MG63 (cell line): ENCODE data around the gene IKZF3. TPM values are rescaled to one million over a fixed set of nuclear protein-coding genes. Genes with fewer than 3 reads are reported as not detected.

Source experiments
- DNase-seq: peaks from one replicate; pipeline ENCODE4 v3.0.0-alpha.2; 2020
- H3K27me3 ChIP-seq: fragments of 250-450 bp; sonication (Bioruptor Pico); 2 replicates; pipeline ENCODE4 v1.5.1; 2020; ENCODE audit warnings: mild to moderate bottlenecking, moderate library complexity
- H3K36me3 ChIP-seq: fragments of 250-450 bp; sonication (Bioruptor Pico); 2 replicates; pipeline ENCODE4 v1.5.1; 2020; ENCODE audit warnings: mild to moderate bottlenecking, moderate library complexity
- H3K4me3 ChIP-seq: fragments of 250-450 bp; sonication (Bioruptor Pico); 2 replicates; pipeline ENCODE4 v1.5.1; 2020; ENCODE audit warnings: mild to moderate bottlenecking, moderate library complexity
- H3K9me3 ChIP-seq: fragments of 250-450 bp; sonication (Bioruptor Pico); 2 replicates; pipeline ENCODE4 v1.5.1; 2020; ENCODE audit warnings: mild to moderate bottlenecking, moderate library complexity
- total RNA-seq: library from RNA; depleted of rRNA; stranded (reverse); fragments of >200 nt; shearing (Covaris generic); gene quantifications from 2 replicates; pipeline ENCODE4 v1.2.3, GENCODE V29; 2014; ENCODE audit warnings: low replicate concordance

Gene IKZF3
- total RNA-seq, 1 experiment from 2014 or later: not detected

DNA sequence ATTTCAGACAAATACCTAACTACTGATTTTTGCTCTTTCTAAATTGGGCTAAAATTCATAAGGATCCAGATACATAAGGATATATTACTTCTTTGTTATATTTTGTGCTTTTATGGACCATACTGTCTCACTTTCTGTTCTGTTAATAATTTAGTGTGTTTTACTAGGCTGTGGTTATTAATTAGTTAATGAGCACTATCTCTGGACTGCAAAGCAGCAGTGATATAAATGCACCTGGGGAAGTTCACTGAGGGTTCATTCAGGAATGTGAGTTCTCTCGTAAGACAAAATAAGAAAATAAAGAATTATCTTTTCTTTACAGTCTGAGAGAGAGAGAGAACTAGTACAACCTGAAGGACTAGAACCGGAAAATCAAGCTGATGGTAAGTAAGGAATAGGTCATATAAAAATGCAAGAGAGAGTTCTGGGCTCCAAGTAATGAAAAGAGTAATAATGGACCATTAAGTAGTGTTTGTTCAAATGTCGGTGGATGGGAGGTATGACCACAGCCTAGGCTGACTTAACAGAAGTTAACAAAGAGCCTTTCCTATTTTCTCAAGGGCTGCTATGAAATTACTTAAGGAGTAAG lies 55.6 kb downstream of the IKZF3 start:
- H3K27me3 ChIP-seq: peaks cover 14% of the 10 kb centered on the region
- no peaks in the 10 kb centered on the region for H3K9me3 ChIP-seq
- DNase-seq: no peak

DNA sequence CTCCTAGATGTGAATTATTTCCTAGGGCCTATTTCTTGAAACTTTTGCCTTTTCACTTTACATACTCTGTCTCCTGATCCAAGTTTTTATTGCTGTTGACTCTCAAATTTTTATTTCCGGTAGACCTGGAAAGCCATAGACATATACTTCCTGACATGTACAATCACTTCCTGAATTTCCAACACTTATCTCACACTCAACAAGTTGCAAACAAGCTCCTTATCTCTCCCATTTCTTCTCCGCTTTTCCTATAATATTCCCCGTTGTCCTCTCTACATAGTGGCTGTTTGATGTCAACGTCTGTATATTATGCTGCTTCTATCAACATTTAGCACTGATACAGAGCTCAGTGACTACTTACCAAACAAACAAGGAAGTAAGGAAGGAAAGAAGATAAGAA lies 59.3 kb downstream of the IKZF3 start:
- Histone ChIP-seq H3K36me3 (no peaks in the 10 kb centered on the region), H3K4me3 (no peak overlapping the region), H3K27me3 (peaks cover 14% of the 10 kb centered on the region; the same call in 1 of the 2 replicates), H3K9me3 (no peaks in the 10 kb centered on the region)
- DNase-seq: no peak

More for the DNA sequence above, 55.6 kb downstream of the IKZF3 start:
- no peak overlapping the region for H3K4me3 ChIP-seq
- H3K36me3 ChIP-seq: no peaks in the 10 kb centered on the region

- no peaks in the 10 kb centered on the region for H3K36me3 ChIP-seq
- peaks cover 20% of the 10 kb centered on the region; the same call in 1 of the 2 replicates for H3K27me3 ChIP-seq
- H3K4me3 ChIP-seq: no peak overlapping the region
- no peaks in the 10 kb centered on the region for H3K9me3 ChIP-seq
- DNase-seq: no peak
These were observed 63.1 kb downstream of the IKZF3 start for GRCh38 chr17:39801055-39801454.

DNA sequence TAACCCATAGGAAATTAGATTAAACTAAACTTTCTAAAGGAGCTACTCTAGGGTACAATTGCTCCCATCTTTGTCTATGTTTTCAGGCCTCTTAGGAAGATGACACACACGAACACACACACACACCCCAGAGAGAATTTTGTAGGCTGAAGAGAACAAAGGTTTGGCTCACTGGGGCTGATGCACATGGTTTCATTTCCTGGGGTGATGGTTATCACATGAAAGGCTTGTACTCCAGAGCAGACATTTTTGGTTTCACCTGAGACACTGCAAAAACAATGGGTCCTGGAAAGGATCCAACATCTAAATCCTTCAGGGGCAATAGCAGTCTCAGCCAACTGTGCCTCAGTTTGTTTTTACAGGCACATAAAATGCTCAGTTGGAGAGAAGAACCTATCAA lies 63.6 kb downstream of the IKZF3 start:
- H3K27me3 ChIP-seq: peaks cover 20% of the 10 kb centered on the region; the same call in 1 of the 2 replicates
- H3K9me3 ChIP-seq: no peaks in the 10 kb centered on the region
- no peaks in the 10 kb centered on the region for H3K36me3 ChIP-seq
- no peak for DNase-seq
- no peak overlapping the region for H3K4me3 ChIP-seq

DNA sequence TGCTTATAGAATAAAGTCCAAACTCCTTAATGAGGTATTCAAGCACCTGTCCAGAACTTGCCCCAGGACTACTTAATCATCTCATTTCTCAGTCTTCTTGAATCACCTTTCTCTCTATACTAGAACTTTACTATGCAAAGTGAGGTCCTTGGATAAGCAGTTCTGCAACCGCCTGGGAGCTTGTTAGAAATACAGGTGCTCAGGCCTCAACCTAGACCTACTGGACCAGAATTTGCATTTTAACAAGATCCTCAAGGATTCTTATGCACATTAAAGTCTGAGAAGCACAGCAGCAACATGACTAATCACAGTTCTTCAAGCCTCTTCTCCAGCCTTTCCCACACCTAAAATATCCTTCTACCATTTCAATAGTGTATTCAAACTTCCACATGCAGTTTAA lies 64.7 kb downstream of the IKZF3 start:
- Histone ChIP-seq H3K27me3 (peaks cover 18% of the 10 kb centered on the region; the same call in 1 of the 2 replicates), H3K4me3 (no peak overlapping the region), H3K9me3 (no peaks in the 10 kb centered on the region), H3K36me3 (no peaks in the 10 kb centered on the region)
- DNase-seq: no peak

GRCh38 chr17:39794249-39794970 lies 69.7 kb downstream of the IKZF3 start:
- peaks cover 20% of the 10 kb centered on the region; the same call in 1 of the 2 replicates for H3K27me3 ChIP-seq
- no peak overlapping the region for H3K4me3 ChIP-seq
- DNase-seq: no peak
- no peaks in the 10 kb centered on the region for H3K36me3 ChIP-seq
- H3K9me3 ChIP-seq: no peaks in the 10 kb centered on the region

GRCh38 chr17:39793301-39793872 lies 70.7 kb downstream of the IKZF3 start:
- Histone ChIP-seq H3K36me3 (no peaks in the 10 kb centered on the region), H3K9me3 (no peaks in the 10 kb centered on the region), H3K4me3 (no peak overlapping the region), H3K27me3 (peaks cover 20% of the 10 kb centered on the region; the same call in 1 of the 2 replicates)
- no peak for DNase-seq

- Histone ChIP-seq H3K36me3 (no peaks in the 10 kb centered on the region), H3K27me3 (peaks cover 14% of the 10 kb centered on the region; the same call in 1 of the 2 replicates), H3K4me3 (no peak overlapping the region), H3K9me3 (no peaks in the 10 kb centered on the region)
- DNase-seq: no peak
These were observed 71.4 kb downstream of the IKZF3 start for GRCh38 chr17:39792526-39793221.

DNA sequence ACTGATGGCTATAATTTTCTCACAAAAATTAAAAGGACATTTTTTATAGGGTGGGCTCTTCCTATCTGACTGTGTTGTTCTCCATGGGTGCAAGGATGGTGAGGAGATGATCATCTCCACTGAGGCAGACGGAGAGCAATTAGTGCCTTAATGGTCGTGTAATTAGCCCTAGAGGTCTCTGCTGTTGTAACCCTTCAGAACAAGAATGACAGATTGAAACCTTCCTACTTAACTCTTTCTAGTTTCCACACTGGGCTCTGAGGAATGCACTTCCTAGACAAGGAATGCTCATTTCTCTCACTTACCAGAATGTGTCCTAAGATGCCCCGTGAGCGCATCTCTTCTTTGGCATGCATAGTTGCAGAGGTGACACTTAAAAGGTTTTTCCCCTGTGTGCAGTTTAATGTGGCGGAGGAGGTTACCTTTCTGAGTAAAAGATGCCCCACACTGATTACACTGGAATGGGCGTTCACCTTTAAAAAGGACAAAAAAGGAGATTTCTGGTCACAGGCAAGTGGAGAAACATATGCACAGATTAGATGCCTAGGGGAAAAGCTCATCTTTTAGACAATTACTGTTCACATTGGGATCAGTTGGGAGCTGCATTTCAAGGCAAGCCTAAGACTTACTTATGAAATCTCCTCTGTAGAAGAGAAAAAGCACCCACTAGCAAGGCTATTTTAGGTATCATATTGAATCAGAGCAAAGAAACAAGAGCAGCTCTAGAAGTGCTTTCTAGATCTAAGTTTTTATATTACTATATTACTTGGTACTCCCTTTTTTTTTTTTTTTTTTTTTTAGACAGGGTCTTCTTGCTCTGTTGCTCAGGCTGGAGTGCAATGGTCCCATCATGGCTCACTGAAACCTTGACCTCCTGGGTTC lies 72.8 kb downstream of the IKZF3 start:
- H3K36me3 ChIP-seq: no peaks in the 10 kb centered on the region
- H3K9me3 ChIP-seq: no peaks in the 10 kb centered on the region
- no peak for DNase-seq
- no peak overlapping the region for H3K4me3 ChIP-seq
- H3K27me3 ChIP-seq: peaks cover 14% of the 10 kb centered on the region; the same call in 1 of the 2 replicates

- DNase-seq: no peak
- H3K4me3 ChIP-seq: no peak overlapping the region
- peaks cover 22% of the 10 kb centered on the region for H3K27me3 ChIP-seq
- no peaks in the 10 kb centered on the region for H3K36me3 ChIP-seq
- H3K9me3 ChIP-seq: no peaks in the 10 kb centered on the region
These were observed 76.2 kb downstream of the IKZF3 start for GRCh38 chr17:39787743-39788484.

DNA sequence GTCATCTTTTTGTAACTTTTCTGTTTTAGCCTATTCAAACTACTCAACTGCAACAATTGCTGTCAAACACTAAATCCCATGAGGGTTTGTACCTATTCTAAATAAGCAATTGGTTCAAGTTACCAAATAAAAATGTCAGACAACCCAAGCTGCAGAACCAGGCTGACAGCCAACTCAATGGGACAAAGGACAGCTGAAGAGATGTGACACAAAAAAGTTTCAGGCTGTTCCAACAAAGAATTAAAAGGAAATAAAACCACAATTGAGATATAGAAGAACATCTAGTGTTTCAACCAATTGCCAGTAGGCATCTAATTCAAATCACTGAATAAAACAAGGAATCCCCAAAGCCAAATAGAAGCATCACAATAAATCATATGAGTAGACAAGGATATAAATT lies 77.1 kb downstream of the IKZF3 start:
- Histone ChIP-seq H3K27me3 (peaks cover 26% of the 10 kb centered on the region), H3K36me3 (no peaks in the 10 kb centered on the region), H3K9me3 (no peaks in the 10 kb centered on the region), H3K4me3 (no peak overlapping the region)
- no peak for DNase-seq

DNA sequence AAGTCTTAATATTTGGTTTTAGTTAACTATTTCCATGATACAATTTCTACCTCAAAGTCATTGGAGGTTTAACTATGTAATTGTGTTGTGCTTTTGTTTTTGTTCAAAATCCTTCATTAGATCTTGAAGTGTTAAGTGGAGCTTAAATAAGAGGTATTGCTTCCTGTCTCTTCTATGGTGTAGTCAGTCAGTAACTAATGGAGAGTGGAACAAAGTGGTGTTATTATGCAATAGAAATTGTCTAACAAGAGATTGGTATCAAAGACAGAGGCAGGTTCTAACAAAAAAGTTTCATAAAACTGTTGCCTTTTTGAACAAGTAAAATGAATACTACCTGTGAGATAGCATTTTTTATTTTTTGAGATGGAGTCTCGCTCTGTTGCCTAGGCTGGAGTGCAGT lies 81.1 kb downstream of the IKZF3 start:
- H3K36me3 ChIP-seq: no peaks in the 10 kb centered on the region
- DNase-seq: no peak
- no peaks in the 10 kb centered on the region for H3K9me3 ChIP-seq
- peaks cover 38% of the 10 kb centered on the region for H3K27me3 ChIP-seq
- no peak overlapping the region for H3K4me3 ChIP-seq

GRCh38 chr17:39782481-39782880 lies 81.6 kb downstream of the IKZF3 start:
- no peak for DNase-seq

GRCh38 chr17:39781861-39782213 lies 82.3 kb downstream of the IKZF3 start:
- Histone ChIP-seq H3K27me3 (peaks cover 43% of the 10 kb centered on the region), H3K4me3 (no peak overlapping the region), H3K9me3 (no peaks in the 10 kb centered on the region), H3K36me3 (no peaks in the 10 kb centered on the region)
- DNase-seq: no peak

More at GRCh38 chr17:39782481-39782880, 81.6 kb downstream of the IKZF3 start:
- Histone ChIP-seq H3K27me3 (peaks cover 38% of the 10 kb centered on the region), H3K4me3 (no peak overlapping the region), H3K36me3 (no peaks in the 10 kb centered on the region), H3K9me3 (no peaks in the 10 kb centered on the region)

DNA sequence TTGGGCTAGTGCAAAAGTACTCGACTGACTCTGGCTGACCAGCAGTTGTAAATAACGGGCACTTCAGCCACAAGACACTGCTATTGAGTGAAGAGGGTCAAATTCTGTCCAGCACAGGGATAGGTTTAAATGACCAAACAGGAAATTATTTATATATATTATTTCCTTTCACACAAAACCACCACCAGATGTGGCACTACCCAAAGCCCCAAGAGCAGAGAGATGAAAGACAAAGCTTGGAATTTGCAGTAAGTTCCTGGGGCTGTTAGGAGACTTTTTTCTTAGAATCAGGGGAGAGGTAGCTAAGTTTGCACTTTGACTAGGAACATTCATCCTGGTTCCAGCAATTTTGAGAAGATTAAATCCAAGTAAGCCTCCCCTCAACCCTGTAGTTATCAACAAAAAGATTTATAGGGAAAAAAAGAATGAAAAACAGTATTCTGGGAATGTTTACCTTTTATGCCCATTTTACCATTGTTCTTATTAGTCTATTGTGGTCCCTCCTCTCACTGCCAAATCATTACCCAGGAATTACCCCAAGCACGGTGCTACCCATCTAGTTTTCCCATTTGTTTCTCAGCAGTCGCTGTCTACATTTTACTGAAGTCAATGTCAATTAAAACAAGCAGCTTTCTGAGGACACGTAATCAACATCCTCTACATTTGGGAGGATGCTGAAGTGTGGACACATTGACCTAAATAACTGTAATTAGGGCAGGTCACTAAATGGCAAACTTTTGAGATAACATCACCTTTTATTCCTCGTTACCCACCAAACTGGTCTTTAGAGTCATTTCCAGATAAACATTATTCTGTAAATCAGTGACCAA lies 82.9 kb downstream of the IKZF3 start:
- H3K27me3 ChIP-seq: peaks cover 46% of the 10 kb centered on the region
- no peak for DNase-seq

More for the DNA sequence above, 82.9 kb downstream of the IKZF3 start:
- no peaks in the 10 kb centered on the region for H3K9me3 ChIP-seq
- H3K4me3 ChIP-seq: no peak overlapping the region
- H3K36me3 ChIP-seq: no peaks in the 10 kb centered on the region
